Measurements from ENCODE around the gene PAQR5. TPM values are rescaled to one million over a fixed set of nuclear protein-coding genes. Genes with fewer than 3 reads are reported as not detected.
"Not testable (repeated sequence)": the region's sequence is repeated elsewhere in the genome, so short reads cannot be mapped to it uniquely, and the experiment has no call there.

Gene PAQR5
- total and polyA plus RNA-seq, 10 donors: 0.03 to 0.58 (median 0.27) TPM; not detected in 5

- H3K9me3 ChIP-seq: no peaks in the 10 kb centered on the region
These were observed 78.7 kb downstream of the PAQR5 start for GRCh38 chr15:69377216-69377970.

GRCh38 chr15:69380100-69380725 lies 81.5 kb downstream of the PAQR5 start:
- DNase-seq: no peak

More at GRCh38 chr15:69377216-69377970, 78.7 kb downstream of the PAQR5 start:
- intact Hi-C loops (cut with DNase I; ENCODE audit: low total_unique reads): no loop called here
- Histone ChIP-seq H3K27me3 (replicated peaks in 1 of 7) (peaks cover 0 to 37% (median 0%) of the 10 kb centered on the region in 7 donors), H3K27ac (no peak overlapping the region), H3K36me3 (no peaks in the 10 kb centered on the region), H3K4me1 (peaks cover 0 to 9% (median 0%) of the 10 kb centered on the region in 6 donors), H3K4me3 (no peak overlapping the region)
- DNase-seq: no peak
- WGBS, 5 donors: 78 to 91% (median 89%) methylated on average over 8 of the region's 8 CpGs
- TF ChIP-seq POLR2A (IDR thresholded peaks at IDR 0.05) (no peak), CTCF (IDR thresholded peaks at IDR 0.05 in 8 of 11, conservative IDR thresholded peaks at IDR 0.05 in 3 of 11) (no peak)

GRCh38 chr15:69380726-69381105 lies 82.0 kb downstream of the PAQR5 start:
- DNase-seq: no peak
- Histone ChIP-seq H3K27me3 (replicated peaks in 1 of 7) (peaks cover 0 to 22% (median 0%) of the 10 kb centered on the region in 7 donors), H3K27ac (no peak overlapping the region), H3K36me3 (no peaks in the 10 kb centered on the region), H3K4me1 (no peaks in the 10 kb centered on the region), H3K9me3 (no peaks in the 10 kb centered on the region), H3K4me3 (no peak overlapping the region)
- intact Hi-C loops (cut with DNase I; ENCODE audit: low total_unique reads): no loop called here
- TF ChIP-seq CTCF (IDR thresholded peaks at IDR 0.05 in 8 of 11, conservative IDR thresholded peaks at IDR 0.05 in 3 of 11) (no peak), POLR2AphosphoS5 (IDR thresholded peaks at IDR 0.05) (no peak), POLR2A (IDR thresholded peaks at IDR 0.05) (no peak)
- 88 to 96% (median 91%) methylated on average over 6 to 10 of the region's 10 CpGs for WGBS, 5 donors

More at GRCh38 chr15:69380100-69380725, 81.5 kb downstream of the PAQR5 start:
- H3K36me3 ChIP-seq: no peaks in the 10 kb centered on the region
- no peak overlapping the region for H3K4me3 ChIP-seq
- intact Hi-C loops (cut with DNase I; ENCODE audit: low total_unique reads): no loop called here
- WGBS, 5 donors: 75 to 82% (median 78%) methylated on average over 9 of the region's 9 CpGs
- no peak for TF ChIP-seq POLR2AphosphoS5 (IDR thresholded peaks at IDR 0.05)
- no peak for TF ChIP-seq POLR2A (IDR thresholded peaks at IDR 0.05)
- TF ChIP-seq CTCF (IDR thresholded peaks at IDR 0.05 in 8 of 11, conservative IDR thresholded peaks at IDR 0.05 in 3 of 11): no peak
- H3K27ac ChIP-seq: no peak overlapping the region
- peaks cover 0 to 23% (median 0%) of the 10 kb centered on the region in 7 donors for H3K27me3 ChIP-seq (replicated peaks in 1 of 7)
- H3K9me3 ChIP-seq: no peaks in the 10 kb centered on the region
- H3K4me1 ChIP-seq: peaks cover 0 to 4% (median 0%) of the 10 kb centered on the region in 6 donors

GRCh38 chr15:69382176-69382575 lies 83.5 kb downstream of the PAQR5 start:
- not testable (repeated sequence) for H3K4me3 ChIP-seq

GRCh38 chr15:69384066-69384465 lies 85.4 kb downstream of the PAQR5 start:
- intact Hi-C loops (cut with DNase I; ENCODE audit: low total_unique reads); H3K36me3 ChIP-seq; H3K4me3 ChIP-seq; DNase-seq; H3K27ac ChIP-seq; H3K4me1 ChIP-seq; H3K9me3 ChIP-seq: not testable (repeated sequence)
- H3K27me3 ChIP-seq (replicated peaks in 1 of 7): peaks cover 0 to 12% (median 0%) of the 10 kb centered on the region in 7 donors
- 93 to 96% (median 95%) methylated on average over 11 to 16 of the region's 18 CpGs for WGBS, 5 donors

More at GRCh38 chr15:69382176-69382575, 83.5 kb downstream of the PAQR5 start:
- 90 to 95% (median 92%) methylated on average over 10 of the region's 10 CpGs for WGBS, 5 donors
- peaks cover 0 to 13% (median 0%) of the 10 kb centered on the region in 7 donors for H3K27me3 ChIP-seq (replicated peaks in 1 of 7)
- H3K36me3 ChIP-seq; H3K27ac ChIP-seq; H3K4me1 ChIP-seq; DNase-seq; intact Hi-C loops (cut with DNase I; ENCODE audit: low total_unique reads); H3K9me3 ChIP-seq: not testable (repeated sequence)
